Activated CD4-positive, alpha-beta T cell treated with anti-CD3 and anti-CD28 coated beads, Interleukin-2, Interleukin-4, amounts not matched to agents 100 ng/mL and 50 ng/mL, durations not matched to agents 16 hours and 8 hours (primary cell): Measurements from ENCODE around the gene OXSM.

Experiments used
- DNase-seq: peaks from one replicate; pipeline ENCODE4 v3.0.0-alpha.2; 2020; ENCODE audit warnings: low spot score

OXSM gene

GRCh38 chr3:25789596-25790556, at the start of gene OXSM:
TSS of gene OXSM (plus strand) at chr3:25790090. CDS start at chr3:25791021, 931 bp downstream.
- DNase-seq: peak; percentile 96

GRCh38 chr3:25744470-25744869, 45.4 kb upstream of the OXSM start:
- no peak for DNase-seq

GRCh38 chr3:25747033-25747432, 42.9 kb upstream of the OXSM start:
- no peak for DNase-seq

- DNase-seq: no peak
These were observed 41.7 kb upstream of the OXSM start for GRCh38 chr3:25748189-25748588.

GRCh38 chr3:25749031-25749581, 40.8 kb upstream of the OXSM start:
- no peak for DNase-seq

- no peak for DNase-seq
These were observed 38.8 kb upstream of the OXSM start for GRCh38 chr3:25751048-25751447.

- no peak for DNase-seq
These were observed 38.2 kb upstream of the OXSM start for GRCh38 chr3:25751725-25752124.

GRCh38 chr3:25768851-25769250, 21.0 kb upstream of the OXSM start:
- DNase-seq: no peak

GRCh38 chr3:25775936-25776335, 14.0 kb upstream of the OXSM start:
- no peak for DNase-seq

- DNase-seq: no peak
These were observed 9.3 kb upstream of the OXSM start for GRCh38 chr3:25780618-25781017.

GRCh38 chr3:25781145-25781757, 8.6 kb upstream of the OXSM start:
- DNase-seq: no peak

- no peak for DNase-seq
These were observed 7.9 kb upstream of the OXSM start for GRCh38 chr3:25781758-25782594.

GRCh38 chr3:25782636-25782937, 7.3 kb upstream of the OXSM start:
- DNase-seq: no peak

- DNase-seq: peak; percentile 86
These were observed 6.8 kb upstream of the OXSM start, which contains the start of gene NGLY1 for GRCh38 chr3:25782938-25783660. TSS of gene NGLY1 (minus strand) at chr3:25783443. CDS start at chr3:25783390, 53 bp downstream.

- peak; percentile 21 for DNase-seq
These were observed 6.0 kb upstream of the OXSM start for GRCh38 chr3:25783661-25784512.

- DNase-seq: no peak
These were observed 4.9 kb upstream of the OXSM start for GRCh38 chr3:25784971-25785370.

- no peak for DNase-seq
These were observed 4.1 kb upstream of the OXSM start for GRCh38 chr3:25785826-25786225.

GRCh38 chr3:25787689-25788088, 2.2 kb upstream of the OXSM start:
- DNase-seq: no peak

- no peak for DNase-seq
These were observed 688 bp upstream of the OXSM start for GRCh38 chr3:25789209-25789595.

GRCh38 chr3:25801786-25802185, 11.9 kb downstream of the OXSM start:
- no peak for DNase-seq

- DNase-seq: no peak
These were observed 13.9 kb downstream of the OXSM start for GRCh38 chr3:25803833-25804232.
